ENCODE results near the gene MMP21. TPM values are rescaled to one million over a fixed set of nuclear protein-coding genes. Genes with fewer than 3 reads are reported as not detected.

The MMP21 gene
- total and polyA plus RNA-seq, 2 experiments from 2014 or later = not detected

- Histone ChIP-seq H3K9ac (no peak overlapping the region), H4K20me1 (ENCODE audit: insufficient read depth) (no peaks in the 10 kb centered on the region), H3K79me2 (ENCODE audit: insufficient read depth) (peaks cover 16% of the 10 kb centered on the region), H2AFZ (no peak overlapping the region), H3K4me2 (ENCODE audit: unreplicated experiment) (no peak overlapping the region), H3K9me3 (ENCODE audit: low read depth) (no peaks in the 10 kb centered on the region), H3K27me3 (replicated peaks; ENCODE audit: insufficient read depth) (no peaks in the 10 kb centered on the region), H3K36me3 (ENCODE audit: low read depth) (peaks cover 57% of the 10 kb centered on the region), H3K27ac (no peak overlapping the region), H3K4me3 (no peak overlapping the region), H3K4me1 (ENCODE audit: insufficient read depth) (no peaks in the 10 kb centered on the region), H3K9me2 (ENCODE audit: insufficient read depth) (no peaks in the 10 kb centered on the region), H3F3A (ENCODE audit: insufficient read depth) (no peaks in the 10 kb centered on the region)
- in situ Hi-C loops (cut with MboI) = no loop called here
- no peak for DNase-seq
- 76 to 83% methylated on average over 5 of the region's 5 CpGs for WGBS, 2 experiments (ENCODE audit: low coverage in 1 of 2, low lambda C conversion rate in 2 of 2, missing lambda C conversion rate in 2 of 2)
- TF ChIP-seq EZH2phosphoT487 (IDR thresholded peaks at IDR 0.05; ENCODE audit: insufficient read depth, low read depth) (no peak), EZH2 (IDR thresholded peaks at IDR 0.05; ENCODE audit: insufficient read depth, poor library complexity, severe bottlenecking) (no peak)
Observed at GRCh38 chr10:125756196-125756595, 19.4 kb downstream of the MMP21 start.

- no peaks in the 10 kb centered on the region for H3K4me1 ChIP-seq (ENCODE audit: insufficient read depth)
- no peaks in the 10 kb centered on the region for H4K20me1 ChIP-seq (ENCODE audit: insufficient read depth)
- no peaks in the 10 kb centered on the region for H3F3A ChIP-seq (ENCODE audit: insufficient read depth)
- H3K4me3 ChIP-seq = no peak overlapping the region
- H3K27ac ChIP-seq = no peak overlapping the region
- TF ChIP-seq EZH2 (IDR thresholded peaks at IDR 0.05; ENCODE audit: insufficient read depth, poor library complexity, severe bottlenecking) (no peak), EZH2phosphoT487 (IDR thresholded peaks at IDR 0.05; ENCODE audit: insufficient read depth, low read depth) (no peak)
- H3K79me2 ChIP-seq (ENCODE audit: insufficient read depth) = no peaks in the 10 kb centered on the region
- no peak overlapping the region for H3K4me2 ChIP-seq (ENCODE audit: unreplicated experiment)
- DNase-seq = no peak
- no peak overlapping the region for H2AFZ ChIP-seq
- H3K36me3 ChIP-seq (ENCODE audit: low read depth) = peaks cover 68% of the 10 kb centered on the region
- in situ Hi-C loops (cut with MboI) = no loop called here
- no peak overlapping the region for H3K9ac ChIP-seq
- 95 to 98% methylated on average over 5 of the region's 5 CpGs for WGBS, 2 experiments (ENCODE audit: low coverage in 1 of 2, low lambda C conversion rate in 2 of 2, missing lambda C conversion rate in 2 of 2)
- H3K9me3 ChIP-seq (ENCODE audit: low read depth) = no peaks in the 10 kb centered on the region
- H3K27me3 ChIP-seq (replicated peaks; ENCODE audit: insufficient read depth) = no peaks in the 10 kb centered on the region
- no peaks in the 10 kb centered on the region for H3K9me2 ChIP-seq (ENCODE audit: insufficient read depth)
Observed at GRCh38 chr10:125747417-125747816, 28.2 kb downstream of the MMP21 start.

GRCh38 chr10:125744909-125745308, 30.7 kb downstream of the MMP21 start:
- H3K36me3 ChIP-seq (ENCODE audit: low read depth) = peaks cover 70% of the 10 kb centered on the region
- H4K20me1 ChIP-seq (ENCODE audit: insufficient read depth) = no peaks in the 10 kb centered on the region
- no peaks in the 10 kb centered on the region for H3F3A ChIP-seq (ENCODE audit: insufficient read depth)
- 95 to 96% methylated on average over 2 of the region's 2 CpGs for WGBS, 2 experiments (ENCODE audit: low coverage in 1 of 2, low lambda C conversion rate in 2 of 2, missing lambda C conversion rate in 2 of 2)
- no peaks in the 10 kb centered on the region for H3K79me2 ChIP-seq (ENCODE audit: insufficient read depth)
- H3K27ac ChIP-seq = no peak overlapping the region
- no peak overlapping the region for H3K9ac ChIP-seq
- no peak for TF ChIP-seq EZH2phosphoT487 (IDR thresholded peaks at IDR 0.05; ENCODE audit: insufficient read depth, low read depth)
- TF ChIP-seq EZH2 (IDR thresholded peaks at IDR 0.05; ENCODE audit: insufficient read depth, poor library complexity, severe bottlenecking) = no peak
- H2AFZ ChIP-seq = no peak overlapping the region
- no peaks in the 10 kb centered on the region for H3K27me3 ChIP-seq (replicated peaks; ENCODE audit: insufficient read depth)
- H3K4me3 ChIP-seq = no peak overlapping the region
- no peaks in the 10 kb centered on the region for H3K9me3 ChIP-seq (ENCODE audit: low read depth)
- in situ Hi-C loops (cut with MboI) = no loop called here
- DNase-seq = peak; percentile 7
- no peak overlapping the region for H3K4me2 ChIP-seq (ENCODE audit: unreplicated experiment)
- no peaks in the 10 kb centered on the region for H3K4me1 ChIP-seq (ENCODE audit: insufficient read depth)
- H3K9me2 ChIP-seq (ENCODE audit: insufficient read depth) = no peaks in the 10 kb centered on the region

- no peaks in the 10 kb centered on the region for H3K4me1 ChIP-seq (ENCODE audit: insufficient read depth)
- no peaks in the 10 kb centered on the region for H3K9me3 ChIP-seq (ENCODE audit: low read depth)
- H3K27ac ChIP-seq = no peak overlapping the region
- H4K20me1 ChIP-seq (ENCODE audit: insufficient read depth) = no peaks in the 10 kb centered on the region
- H3K27me3 ChIP-seq (replicated peaks; ENCODE audit: insufficient read depth) = no peaks in the 10 kb centered on the region
- H3K79me2 ChIP-seq (ENCODE audit: insufficient read depth) = no peaks in the 10 kb centered on the region
- 32 to 34% methylated on average over 2 of the region's 2 CpGs for WGBS, 2 experiments (ENCODE audit: low coverage in 1 of 2, low lambda C conversion rate in 2 of 2, missing lambda C conversion rate in 2 of 2)
- H2AFZ ChIP-seq = no peak overlapping the region
- no peak overlapping the region for H3K4me2 ChIP-seq (ENCODE audit: unreplicated experiment)
- in situ Hi-C loops (cut with MboI) = no loop called here
- no peaks in the 10 kb centered on the region for H3F3A ChIP-seq (ENCODE audit: insufficient read depth)
- peak; percentile 39 for DNase-seq
- no peak for TF ChIP-seq EZH2 (IDR thresholded peaks at IDR 0.05; ENCODE audit: insufficient read depth, poor library complexity, severe bottlenecking)
- TF ChIP-seq EZH2phosphoT487 (IDR thresholded peaks at IDR 0.05; ENCODE audit: insufficient read depth, low read depth) = no peak
- H3K9ac ChIP-seq = no peak overlapping the region
- no peak overlapping the region for H3K4me3 ChIP-seq
- no peaks in the 10 kb centered on the region for H3K9me2 ChIP-seq (ENCODE audit: insufficient read depth)
- peaks cover 82% of the 10 kb centered on the region for H3K36me3 ChIP-seq (ENCODE audit: low read depth)
Observed at GRCh38 chr10:125742465-125742864, 33.2 kb downstream of the MMP21 start.
